Ascending aorta (tissue), 2 donors: ENCODE measurements around the gene PGBD5. TPM values are rescaled to one million over a fixed set of nuclear protein-coding genes. Genes with fewer than 3 reads are reported as not detected.

Experiments used
- DNase-seq, 2 donors: peaks; one replicate each; pipeline ENCODE4 v3.0.0-alpha.2; 2019; ENCODE audit warnings: low spot score in 2 of 2
- H3K27ac ChIP-seq, 2 donors: fragments of 200-600 bp; sonication (generic); one replicate each; pipeline ENCODE4 v1.5.1; 2016 to 2017; ENCODE audit warnings: mild to moderate bottlenecking in 1 of 2
- H3K27me3 ChIP-seq: fragments of 200-600 bp; sonication (generic); one replicate; pipeline ENCODE4 v1.5.1; 2017
- H3K36me3 ChIP-seq, 2 donors: fragments of 200-600 bp; sonication (generic); one replicate each; pipeline ENCODE4 v1.5.1; 2016
- H3K4me1 ChIP-seq, 2 donors: fragments of 200-600 bp; sonication (generic); one replicate each; pipeline ENCODE4 v1.5.1; 2016 to 2017; ENCODE audit warnings: mild to moderate bottlenecking in 1 of 2
- H3K4me3 ChIP-seq, 2 donors: fragments of 200-600 bp; sonication (generic); one replicate each; pipeline ENCODE4 v1.5.1; 2016 to 2017; ENCODE audit warnings: mild to moderate bottlenecking in 1 of 2
- H3K9me3 ChIP-seq, 2 donors: fragments of 200-600 bp; sonication (generic); one replicate each; pipeline ENCODE4 v1.5.1; 2016
- CTCF ChIP-seq, 3 experiments: fragments of 200-600 bp in 2 of 3; fragments of 450-650 bp in 1 of 3; sonication (generic) in 2 of 3; IDR thresholded peaks; one replicate each; pipeline ENCODE4 v1.5.1; 2016 to 2019; ENCODE audit warnings: antibody characterized with exemption in 3 of 3, mild to moderate bottlenecking in 1 of 3, moderate library complexity in 1 of 3
- intact Hi-C: fragments of 100-400 bp; cut with DNase I; formaldehyde crosslinking; loops from one replicate; pipeline ENCODE4 v1.15.1; 2023
- total RNA-seq: library from RNA; depleted of rRNA; stranded (reverse); fragments of >200 nt; gene quantifications from one replicate; pipeline ENCODE4 v1.1.0, GENCODE V29; 2016

Gene PGBD5
- total RNA-seq, 1 donor from 2014 or later = not detected

GRCh38 chr1:230317823-230318819 lies 108.0 kb downstream of the PGBD5 start:
- Histone ChIP-seq H3K9me3 (no peaks in the 10 kb centered on the region), H3K36me3 (no peaks in the 10 kb centered on the region), H3K27ac (no peak overlapping the region), H3K4me1 (no peaks in the 10 kb centered on the region), H3K4me3 (no peak overlapping the region), H3K27me3 (no peaks in the 10 kb centered on the region)
- intact Hi-C loops = no loop called here
- DNase-seq = no peak
- TF ChIP-seq CTCF (IDR thresholded peaks at IDR 0.05) = no peak

GRCh38 chr1:230316864-230317745 lies 109.0 kb downstream of the PGBD5 start:
- no peak overlapping the region for H3K4me3 ChIP-seq
- H3K36me3 ChIP-seq = no peaks in the 10 kb centered on the region
- no peak for DNase-seq
- H3K4me1 ChIP-seq = no peaks in the 10 kb centered on the region
- intact Hi-C loops = no loop called here
- no peak for TF ChIP-seq CTCF (IDR thresholded peaks at IDR 0.05)
- no peaks in the 10 kb centered on the region for H3K9me3 ChIP-seq
- H3K27ac ChIP-seq = no peak overlapping the region
- no peaks in the 10 kb centered on the region for H3K27me3 ChIP-seq

- no peaks in the 10 kb centered on the region for H3K36me3 ChIP-seq
- H3K9me3 ChIP-seq = no peaks in the 10 kb centered on the region
- intact Hi-C loops = no loop called here
- H3K4me1 ChIP-seq = no peaks in the 10 kb centered on the region
- no peak for DNase-seq
- no peak for TF ChIP-seq CTCF (IDR thresholded peaks at IDR 0.05)
- H3K4me3 ChIP-seq = no peak overlapping the region
- no peaks in the 10 kb centered on the region for H3K27me3 ChIP-seq
- no peak overlapping the region for H3K27ac ChIP-seq
Observed at GRCh38 chr1:230315099-230315498, 111.0 kb downstream of the PGBD5 start.

GRCh38 chr1:230314142-230314470 lies 112.0 kb downstream of the PGBD5 start:
- no peaks in the 10 kb centered on the region for H3K4me1 ChIP-seq
- TF ChIP-seq CTCF (IDR thresholded peaks at IDR 0.05) = no peak
- no peaks in the 10 kb centered on the region for H3K36me3 ChIP-seq
- no peaks in the 10 kb centered on the region for H3K27me3 ChIP-seq
- no peaks in the 10 kb centered on the region for H3K9me3 ChIP-seq
- DNase-seq = no peak
- no peak overlapping the region for H3K27ac ChIP-seq
- intact Hi-C loops = loop anchor here (5.0 kb wide), 1 partner anchor 97 kb away; no protein-coding TSS in a partner anchor
- H3K4me3 ChIP-seq = no peak overlapping the region

GRCh38 chr1:230313453-230314141 lies 112.5 kb downstream of the PGBD5 start:
- TF ChIP-seq CTCF (IDR thresholded peaks at IDR 0.05) = no peak
- H3K4me3 ChIP-seq = no peak overlapping the region
- no peak overlapping the region for H3K27ac ChIP-seq
- H3K4me1 ChIP-seq = no peaks in the 10 kb centered on the region
- intact Hi-C loops = loop anchor here (5.0 kb wide), 1 partner anchor 96 kb away; no protein-coding TSS in a partner anchor
- no peaks in the 10 kb centered on the region for H3K27me3 ChIP-seq
- DNase-seq = no peak
- no peaks in the 10 kb centered on the region for H3K36me3 ChIP-seq
- H3K9me3 ChIP-seq = no peaks in the 10 kb centered on the region
